Esophagus muscularis mucosa (tissue), 4 donors: ENCODE data around the gene PLAGL2.

ENCODE experiments used
- EP300 ChIP-seq: sonication (generic); formaldehyde crosslinking; IDR thresholded peaks from one replicate; pipeline ENCODE4 v1.6.1; 2017; ENCODE audit warnings: antibody characterized with exemption
- POLR2A ChIP-seq: fragments of 450-650 bp; IDR thresholded peaks from one replicate; pipeline ENCODE4 v1.6.1; 2017; ENCODE audit warnings: antibody characterized with exemption, moderate library complexity, mild to moderate bottlenecking, low read depth
- TF ChIP-seq, protein P1 (sequence below), 3 experiments: fragments of 200-600 bp in 2 of 3; fragments of 450-650 bp in 1 of 3; sonication (generic) in 2 of 3; IDR thresholded peaks; one replicate each; pipeline ENCODE4 v1.5.1; 2017 to 2019; ENCODE audit warnings: antibody characterized with exemption in 3 of 3, mild to moderate bottlenecking in 2 of 3, moderate library complexity in 1 of 3

DNA sequence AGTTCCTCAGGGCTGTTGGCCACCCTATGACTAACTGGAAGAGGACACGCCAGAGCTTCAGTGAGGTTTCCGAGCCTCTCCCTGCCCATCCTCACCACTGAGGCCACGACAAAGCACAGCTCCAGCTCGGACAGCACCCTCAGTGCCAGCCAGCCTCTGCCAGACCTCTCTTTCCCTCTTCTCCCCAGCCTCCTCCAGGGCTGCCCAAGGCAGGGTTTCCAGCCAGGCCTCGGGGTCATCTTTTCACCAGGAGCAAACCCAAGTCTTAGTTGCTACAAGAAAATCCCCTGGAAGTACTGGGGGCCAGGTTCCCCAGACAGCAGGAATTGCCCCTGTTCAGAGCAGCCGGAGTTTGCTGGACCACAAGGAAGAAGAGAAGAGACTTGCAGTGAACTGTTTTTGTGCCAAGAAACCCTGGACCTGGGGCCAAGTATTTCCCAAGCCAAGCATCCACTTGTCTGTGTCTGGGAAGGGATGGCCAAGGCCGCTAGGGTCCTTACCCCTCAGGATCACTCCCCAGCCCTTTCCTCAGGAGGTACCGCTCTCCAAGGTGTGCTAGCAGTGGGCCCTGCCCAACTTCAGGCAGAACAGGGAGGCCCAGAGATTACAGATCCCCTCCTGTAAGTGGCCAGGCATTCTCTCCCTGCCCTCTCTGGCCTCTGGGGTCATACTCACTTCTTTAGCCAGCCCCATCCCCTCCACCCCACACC, 41.6 kb downstream of the PLAGL2 start:
- TF ChIP-seq, protein P1, sequence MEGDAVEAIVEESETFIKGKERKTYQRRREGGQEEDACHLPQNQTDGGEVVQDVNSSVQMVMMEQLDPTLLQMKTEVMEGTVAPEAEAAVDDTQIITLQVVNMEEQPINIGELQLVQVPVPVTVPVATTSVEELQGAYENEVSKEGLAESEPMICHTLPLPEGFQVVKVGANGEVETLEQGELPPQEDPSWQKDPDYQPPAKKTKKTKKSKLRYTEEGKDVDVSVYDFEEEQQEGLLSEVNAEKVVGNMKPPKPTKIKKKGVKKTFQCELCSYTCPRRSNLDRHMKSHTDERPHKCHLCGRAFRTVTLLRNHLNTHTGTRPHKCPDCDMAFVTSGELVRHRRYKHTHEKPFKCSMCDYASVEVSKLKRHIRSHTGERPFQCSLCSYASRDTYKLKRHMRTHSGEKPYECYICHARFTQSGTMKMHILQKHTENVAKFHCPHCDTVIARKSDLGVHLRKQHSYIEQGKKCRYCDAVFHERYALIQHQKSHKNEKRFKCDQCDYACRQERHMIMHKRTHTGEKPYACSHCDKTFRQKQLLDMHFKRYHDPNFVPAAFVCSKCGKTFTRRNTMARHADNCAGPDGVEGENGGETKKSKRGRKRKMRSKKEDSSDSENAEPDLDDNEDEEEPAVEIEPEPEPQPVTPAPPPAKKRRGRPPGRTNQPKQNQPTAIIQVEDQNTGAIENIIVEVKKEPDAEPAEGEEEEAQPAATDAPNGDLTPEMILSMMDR (IDR thresholded peaks at IDR 0.05) = no peak
- no peak for TF ChIP-seq EP300
- no peak for TF ChIP-seq POLR2A
